Measurements from ENCODE around the gene TAF4.

The TAF4 gene

GRCh38 chr20:62066339-62066982 lies 780 bp upstream of the TAF4 start:
- peak; percentile 35 to 40 for DNase-seq (ENCODE audit: low read depth in 2 of 2)

GRCh38 chr20:62064770-62065673 lies 659 bp downstream of the TAF4 start:
- H3K4me3 ChIP-seq (replicated peaks in 1 of 2; ENCODE audit: low read depth in 2 of 2, low read length in 2 of 2), result peak overlapping the region; percentile 36 to 60
- no peak for DNase-seq (ENCODE audit: low read depth in 2 of 2)
- no peak for TF ChIP-seq CTCF (IDR thresholded peaks at IDR 0.05; ENCODE audit: low read depth, low read length)

More at GRCh38 chr20:62066339-62066982, 780 bp upstream of the TAF4 start:
- no peak for TF ChIP-seq CTCF (IDR thresholded peaks at IDR 0.05; ENCODE audit: low read depth, low read length)
- peak overlapping the region; percentile 57 to 60 for H3K4me3 ChIP-seq (replicated peaks in 1 of 2; ENCODE audit: low read depth in 2 of 2, low read length in 2 of 2)

- peak in 1 of 2 donors; percentile 15 for DNase-seq (ENCODE audit: low read depth in 2 of 2)
- TF ChIP-seq CTCF (IDR thresholded peaks at IDR 0.05; ENCODE audit: low read depth, low read length), result no peak
- H3K4me3 ChIP-seq (replicated peaks in 1 of 2; ENCODE audit: low read depth in 2 of 2, low read length in 2 of 2), result peak overlapping the region; percentile 40 to 47
Observed at GRCh38 chr20:62063981-62064769, 1.5 kb downstream of the TAF4 start.

GRCh38 chr20:62063315-62063980 lies 2.2 kb downstream of the TAF4 start:
- DNase-seq (ENCODE audit: low read depth in 2 of 2), result peak; percentile 29 to 39
- no peak for TF ChIP-seq CTCF (IDR thresholded peaks at IDR 0.05; ENCODE audit: low read depth, low read length)
- H3K4me3 ChIP-seq (replicated peaks in 1 of 2; ENCODE audit: low read depth in 2 of 2, low read length in 2 of 2), result peak overlapping the region; percentile 40 to 47

- H3K4me3 ChIP-seq (replicated peaks in 1 of 2; ENCODE audit: low read depth in 2 of 2, low read length in 2 of 2), result no peak overlapping the region
- no peak for DNase-seq (ENCODE audit: low read depth in 2 of 2)
- no peak for TF ChIP-seq CTCF (IDR thresholded peaks at IDR 0.05; ENCODE audit: low read depth, low read length)
Observed at GRCh38 chr20:62062661-62063314, 2.9 kb downstream of the TAF4 start.

Data from cardiac fibroblast (primary cell).